NCI-H1436 (cell line): ENCODE results near the gene ADGRG2.
"Not testable (repeated sequence)": the region's sequence is repeated elsewhere in the genome, so short reads cannot be mapped to it uniquely, and the experiment has no call there.

ENCODE experiments used
- DNase-seq: peaks from one replicate; lab custom pipeline; 2025; lab: John Stamatoyannopoulos, UW

Gene ADGRG2

DNA sequence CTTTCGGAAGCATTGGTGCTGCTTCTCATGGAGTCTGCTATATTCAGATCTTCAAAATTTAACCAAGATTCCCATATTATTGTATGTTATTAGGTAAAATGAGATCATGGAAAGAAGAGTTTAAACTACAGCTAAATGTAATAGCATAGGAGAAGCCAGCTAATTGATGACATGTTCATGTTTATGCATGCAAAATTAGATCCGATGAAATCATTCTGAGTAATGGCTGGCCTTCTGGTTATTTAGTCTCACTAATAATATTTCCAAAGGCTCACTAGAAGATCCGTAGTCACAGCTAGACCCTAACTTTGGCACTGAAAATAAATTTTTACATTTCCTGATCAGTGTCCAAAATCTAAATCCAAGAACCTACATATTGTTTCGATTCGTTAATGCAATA, 118.5 kb downstream of the ADGRG2 start:
- DNase-seq = no peak

- no peak for DNase-seq
Measured at GRCh38 chrX:18998653-18999052, 123.6 kb downstream of the ADGRG2 start.

- no peak for DNase-seq
Measured at GRCh38 chrX:18997916-18998315, 124.4 kb downstream of the ADGRG2 start.

DNA sequence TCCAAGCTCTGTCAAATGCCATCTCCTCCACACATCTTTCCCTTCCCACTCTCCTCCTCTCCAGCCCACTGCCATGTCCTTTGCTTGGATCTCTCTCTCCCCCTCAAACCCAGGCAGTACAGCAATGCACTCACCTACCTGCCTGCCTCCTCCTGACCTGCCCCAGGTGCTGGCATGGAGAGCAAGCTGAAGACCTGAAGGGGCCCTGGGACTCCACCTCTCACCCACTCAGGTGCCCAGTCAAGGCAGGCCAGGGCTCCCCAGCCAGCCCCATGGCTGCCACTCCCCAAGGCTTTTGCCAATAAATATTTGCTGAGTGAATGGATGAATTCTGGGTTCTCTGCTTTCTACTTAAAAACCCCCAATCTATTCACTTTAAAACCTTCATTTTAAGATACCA, 125.7 kb downstream of the ADGRG2 start:
- no peak for DNase-seq

GRCh38 chrX:18995221-18995620, 127.0 kb downstream of the ADGRG2 start:
- DNase-seq = no peak

- DNase-seq = no peak
Measured at GRCh38 chrX:18994713-18995112, 127.6 kb downstream of the ADGRG2 start.

DNA sequence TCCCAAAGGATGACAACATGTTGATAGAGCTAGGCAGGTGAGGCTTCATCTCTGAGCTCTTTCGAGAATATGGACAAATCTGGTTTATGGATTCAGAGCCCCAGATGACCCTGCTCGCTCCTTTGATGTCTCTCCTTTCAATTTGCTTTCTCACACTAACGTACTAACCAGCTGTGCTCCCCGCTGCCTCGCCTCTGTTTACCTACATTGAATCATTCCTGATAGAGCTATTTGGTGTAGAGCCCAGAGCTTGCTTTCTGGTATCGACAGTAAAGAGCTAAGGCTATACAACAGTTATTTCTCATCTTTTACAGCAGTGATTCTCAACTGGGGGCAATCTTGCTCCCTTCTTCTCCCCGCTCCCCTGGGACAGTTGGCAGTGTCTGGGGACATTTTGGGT, 129.4 kb downstream of the ADGRG2 start:
- no peak for DNase-seq

GRCh38 chrX:18985186-18985435, 137.2 kb downstream of the ADGRG2 start:
- DNase-seq = no peak

DNA sequence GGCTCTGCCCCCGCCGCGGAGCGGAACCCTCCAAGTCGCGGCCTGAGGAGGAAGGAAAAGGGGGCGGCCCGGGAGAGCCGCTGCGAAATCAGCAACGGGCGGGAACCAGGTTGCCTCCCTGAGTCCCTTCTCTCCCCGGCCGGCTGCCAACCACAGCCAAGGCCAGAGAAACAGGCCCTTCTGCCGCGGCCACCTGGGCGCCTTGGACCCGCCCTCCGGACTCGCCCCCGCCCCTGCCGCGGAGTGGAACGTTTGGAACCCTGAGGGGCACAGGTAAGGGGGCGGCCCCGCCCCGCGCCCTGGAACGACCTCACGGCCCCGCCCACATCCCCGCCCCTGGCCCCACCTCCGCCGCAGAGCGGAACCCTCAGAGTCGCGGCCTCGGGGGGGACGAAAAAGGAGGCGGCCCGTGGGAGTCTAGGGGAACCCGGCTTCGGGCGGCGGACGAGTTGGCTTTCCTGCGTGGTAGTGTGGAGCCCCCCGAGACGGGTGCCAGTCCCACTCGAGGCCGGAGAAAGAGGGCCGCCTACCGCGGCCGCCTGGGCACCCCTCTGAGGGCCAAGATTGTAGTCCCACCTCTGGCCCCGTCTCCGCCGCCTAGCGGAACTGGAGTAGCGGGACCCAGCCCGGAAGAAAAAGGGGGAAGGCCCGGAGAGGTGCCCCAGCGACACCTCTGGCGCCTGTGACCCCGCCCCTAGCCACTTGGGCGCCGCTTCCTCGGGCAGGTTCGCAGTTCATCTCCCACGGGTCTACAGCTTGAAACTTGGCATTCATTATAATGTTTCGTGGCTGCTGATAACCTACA, 137.7 kb downstream of the ADGRG2 start:
- DNase-seq = peak; percentile 63

- DNase-seq = no peak
Measured at GRCh38 chrX:18983666-18984380, 138.4 kb downstream of the ADGRG2 start, which contains the start of gene PHKA2. TSS of gene PHKA2 (minus strand) at chrX:18984114. CDS start at chrX:18983932, 182 bp downstream.

GRCh38 chrX:18981124-18981807, 141.0 kb downstream of the ADGRG2 start:
- no peak for DNase-seq

- not testable (repeated sequence) for DNase-seq
Measured at GRCh38 chrX:18980262-18980661, 142.0 kb downstream of the ADGRG2 start.

DNA sequence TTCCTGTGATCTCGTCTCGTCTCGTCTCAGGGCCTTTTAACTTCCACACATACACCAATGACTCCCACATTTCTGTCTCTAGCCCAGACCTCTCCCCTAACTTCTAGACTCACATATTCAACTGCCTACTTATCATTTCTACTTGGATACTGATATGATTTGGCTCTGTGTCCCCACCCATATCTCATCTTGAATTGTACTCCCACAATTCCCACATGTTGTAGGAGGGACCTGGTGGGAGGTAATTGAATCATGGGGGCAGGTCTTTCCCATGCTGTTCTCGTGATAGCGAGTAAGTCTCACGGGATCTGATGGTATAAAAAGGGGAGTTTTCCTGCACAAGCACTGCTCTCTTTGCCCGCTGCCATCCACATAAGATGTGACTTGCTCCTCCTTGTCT, 147.3 kb downstream of the ADGRG2 start:
- DNase-seq = no peak

GRCh38 chrX:18973527-18974192, 148.6 kb downstream of the ADGRG2 start:
- no peak for DNase-seq

DNA sequence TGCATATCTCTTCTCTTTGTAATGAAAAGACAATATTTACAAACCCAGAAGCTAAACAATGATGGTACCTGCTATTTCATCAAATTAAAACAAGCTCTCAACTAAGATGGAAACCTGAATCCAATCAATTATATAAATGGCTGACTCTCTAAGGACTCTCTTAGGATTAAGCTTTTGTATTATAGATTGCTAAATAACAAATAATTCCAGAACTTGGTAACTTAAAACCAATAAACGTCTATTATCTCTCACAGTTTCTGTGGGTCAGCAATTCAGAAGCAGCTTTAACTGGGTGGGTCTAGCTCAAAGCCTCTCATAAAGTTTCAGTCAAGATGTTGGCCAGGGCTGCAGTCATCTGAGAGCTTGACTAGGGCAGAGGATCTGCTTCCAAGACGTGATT, 150.8 kb downstream of the ADGRG2 start:
- DNase-seq = no peak

GRCh38 chrX:18970465-18970864, 151.8 kb downstream of the ADGRG2 start:
- no peak for DNase-seq

DNA sequence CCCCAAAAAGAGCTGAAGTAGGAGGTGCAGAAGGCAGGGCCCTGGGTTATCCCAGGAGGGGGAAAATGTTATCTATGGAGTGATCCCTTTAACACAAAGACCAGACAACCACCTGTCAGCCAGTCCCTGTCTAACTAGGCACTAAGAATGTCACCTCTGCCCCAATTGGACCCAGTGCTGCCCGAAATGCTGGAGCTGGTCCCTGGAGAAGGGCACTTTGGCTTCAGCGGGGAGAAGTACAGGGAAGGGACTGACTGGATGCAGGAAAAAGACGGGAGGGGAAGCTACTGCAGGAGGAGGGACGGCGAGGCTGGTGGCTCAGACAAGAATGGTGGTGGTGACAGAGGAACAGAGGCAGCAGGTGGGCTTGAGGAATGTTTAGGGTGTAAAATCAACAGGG, 155.6 kb downstream of the ADGRG2 start:
- no peak for DNase-seq

- no peak for DNase-seq
Measured at GRCh38 chrX:18964901-18965300, 157.4 kb downstream of the ADGRG2 start.

DNA sequence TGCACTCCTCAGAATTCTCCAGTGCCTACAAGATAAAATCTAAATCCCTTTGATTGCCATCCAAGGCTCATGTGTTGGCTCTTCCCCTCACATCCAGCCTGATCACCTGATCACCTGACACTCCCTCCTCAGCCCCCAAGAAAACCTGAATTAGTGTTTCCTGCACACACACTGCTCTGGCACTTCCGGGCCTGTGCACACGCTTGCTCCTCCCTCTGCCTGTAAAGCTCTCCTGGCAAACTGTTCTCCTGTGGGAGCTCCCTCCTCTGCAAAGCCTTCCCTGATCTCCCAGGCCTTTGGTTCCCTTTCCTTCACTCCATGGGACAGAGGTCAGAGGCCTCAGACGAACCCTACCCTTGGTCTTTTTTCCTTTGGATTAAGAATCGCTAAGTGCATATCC, 158.2 kb downstream of the ADGRG2 start:
- DNase-seq = no peak

DNA sequence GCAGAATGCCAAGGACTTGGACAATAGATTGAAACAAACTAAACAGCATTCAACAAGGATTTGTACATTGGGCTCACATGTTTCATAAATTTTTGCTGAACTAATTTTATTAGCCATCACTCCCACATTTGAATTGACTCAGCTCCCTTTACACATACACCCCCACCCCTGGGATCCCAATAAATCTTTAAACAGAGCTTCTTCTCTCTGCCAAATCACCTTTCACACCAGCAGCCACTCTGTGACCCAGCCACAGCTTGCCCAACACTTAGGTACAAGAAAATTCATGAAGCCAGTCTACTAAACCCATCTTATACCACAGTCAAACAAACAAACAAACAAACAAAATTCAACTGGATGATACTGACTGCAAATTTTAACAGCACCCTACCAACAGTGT, 159.9 kb downstream of the ADGRG2 start:
- DNase-seq = no peak

DNA sequence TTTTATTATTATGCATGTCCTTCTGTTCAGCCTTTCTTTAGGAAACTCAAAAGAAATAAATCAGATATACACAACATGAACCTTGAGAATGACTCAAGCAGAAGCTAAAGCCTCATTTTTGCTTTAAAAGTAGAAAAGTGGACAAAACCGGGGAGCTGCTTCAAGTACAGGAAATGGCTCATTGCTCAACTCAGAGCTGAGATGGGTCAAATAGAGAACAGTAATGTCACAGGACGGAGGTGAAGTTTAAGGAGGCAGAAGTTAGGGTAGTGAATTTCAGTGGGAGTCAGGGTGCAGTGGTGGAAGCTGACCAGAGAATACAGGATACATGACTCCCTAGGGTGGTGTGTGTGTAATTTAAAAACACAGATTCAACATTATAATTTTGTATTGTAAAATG, 160.6 kb downstream of the ADGRG2 start:
- DNase-seq = no peak

GRCh38 chrX:18956303-18957032, 165.8 kb downstream of the ADGRG2 start:
- DNase-seq = no peak
